ENCODE results near the gene BTG3.

DNA sequence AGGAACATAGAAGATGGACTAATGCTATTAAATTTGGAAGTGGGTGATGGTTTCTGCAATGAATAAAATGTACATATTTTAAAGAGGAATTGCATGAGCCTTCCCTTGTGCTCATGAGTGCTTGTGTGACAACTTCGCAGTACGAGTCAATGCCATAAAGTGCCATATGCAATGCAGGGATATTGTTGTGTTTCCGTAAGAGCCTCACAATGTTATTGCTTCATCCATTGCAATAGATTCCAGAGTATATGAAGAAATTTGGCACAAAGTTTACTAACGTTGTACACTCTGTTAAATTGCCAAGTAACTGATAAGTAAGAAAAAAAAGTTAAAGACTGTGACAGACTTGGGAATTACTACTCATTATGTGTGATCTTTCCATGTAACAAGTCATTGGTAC, 22.3 kb downstream of the BTG3 start:
- TF ChIP-seq GATA2 (IDR thresholded peaks at IDR 0.05; ENCODE audit: low read depth, low read length) (no peak), GATA3 (IDR thresholded peaks at IDR 0.05; ENCODE audit: low read depth, low read length) (no peak)

Data from SH-SY5Y (cell line).